ENCODE data around the gene ABTB2. TPM values are rescaled to one million over a fixed set of nuclear protein-coding genes. Genes with fewer than 3 reads are reported as not detected.

Gene ABTB2
- total RNA-seq, 1 donor: 5.1 TPM

- Histone ChIP-seq H3K79me2 (ENCODE audit: insufficient read depth, low read length) (no peaks in the 10 kb centered on the region), H3K9me3 (ENCODE audit: low read depth, low read length) (no peaks in the 10 kb centered on the region), H3K36me3 (ENCODE audit: insufficient read depth, low read length) (no peaks in the 10 kb centered on the region), H3K4me2 (ENCODE audit: insufficient read depth, low read length) (peak overlapping the region; percentile 4), H3K27me3 (ENCODE audit: insufficient read depth, low read length) (no peaks in the 10 kb centered on the region), H3K4me3 (ENCODE audit: insufficient read depth, low read length) (no peak overlapping the region), H2AFZ (ENCODE audit: low read length) (no peak overlapping the region), H3K4me1 (ENCODE audit: insufficient read depth, low read length) (peaks cover 16% of the 10 kb centered on the region), H4K20me1 (ENCODE audit: insufficient read depth, low read length) (peaks cover 6% of the 10 kb centered on the region), H3K27ac (ENCODE audit: low read depth, low read length) (peak overlapping the region; percentile 6)
- TF ChIP-seq CTCF (IDR thresholded peaks at IDR 0.05; ENCODE audit: extremely low read depth, low read depth, low read length): no peak
- DNase-seq (ENCODE audit: insufficient read length, low spot score, missing footprints): peak; percentile 73
These were observed 49.5 kb downstream of the ABTB2 start for GRCh38 chr11:34308049-34308912.

GRCh38 chr11:34305780-34306179 lies 52.0 kb downstream of the ABTB2 start:
- Histone ChIP-seq H3K27me3 (ENCODE audit: insufficient read depth, low read length) (no peaks in the 10 kb centered on the region), H3K9me3 (ENCODE audit: low read depth, low read length) (no peaks in the 10 kb centered on the region), H2AFZ (ENCODE audit: low read length) (no peak overlapping the region), H3K27ac (ENCODE audit: low read depth, low read length) (no peak overlapping the region), H3K4me1 (ENCODE audit: insufficient read depth, low read length) (peaks cover 36% of the 10 kb centered on the region), H3K79me2 (ENCODE audit: insufficient read depth, low read length) (no peaks in the 10 kb centered on the region), H4K20me1 (ENCODE audit: insufficient read depth, low read length) (peaks cover 5% of the 10 kb centered on the region), H3K4me3 (ENCODE audit: insufficient read depth, low read length) (no peak overlapping the region), H3K36me3 (ENCODE audit: insufficient read depth, low read length) (no peaks in the 10 kb centered on the region), H3K4me2 (ENCODE audit: insufficient read depth, low read length) (no peak overlapping the region)
- no peak for DNase-seq (ENCODE audit: insufficient read length, low spot score, missing footprints)
- no peak for TF ChIP-seq CTCF (IDR thresholded peaks at IDR 0.05; ENCODE audit: extremely low read depth, low read depth, low read length)

- Histone ChIP-seq H2AFZ (ENCODE audit: low read length) (no peak overlapping the region), H3K27ac (ENCODE audit: low read depth, low read length) (no peak overlapping the region), H4K20me1 (ENCODE audit: insufficient read depth, low read length) (no peaks in the 10 kb centered on the region), H3K4me3 (ENCODE audit: insufficient read depth, low read length) (no peak overlapping the region), H3K36me3 (ENCODE audit: insufficient read depth, low read length) (no peaks in the 10 kb centered on the region), H3K27me3 (ENCODE audit: insufficient read depth, low read length) (no peaks in the 10 kb centered on the region), H3K79me2 (ENCODE audit: insufficient read depth, low read length) (no peaks in the 10 kb centered on the region), H3K4me2 (ENCODE audit: insufficient read depth, low read length) (no peak overlapping the region), H3K9me3 (ENCODE audit: low read depth, low read length) (no peaks in the 10 kb centered on the region), H3K4me1 (ENCODE audit: insufficient read depth, low read length) (peaks cover 36% of the 10 kb centered on the region)
- no peak for TF ChIP-seq CTCF (IDR thresholded peaks at IDR 0.05; ENCODE audit: extremely low read depth, low read depth, low read length)
- no peak for DNase-seq (ENCODE audit: insufficient read length, low spot score, missing footprints)
These were observed 52.6 kb downstream of the ABTB2 start for GRCh38 chr11:34305193-34305592.

GRCh38 chr11:34303028-34303570 lies 54.7 kb downstream of the ABTB2 start:
- DNase-seq (ENCODE audit: insufficient read length, low spot score, missing footprints): peak; percentile 66
- no peaks in the 10 kb centered on the region for H3K27me3 ChIP-seq (ENCODE audit: insufficient read depth, low read length)
- no peaks in the 10 kb centered on the region for H4K20me1 ChIP-seq (ENCODE audit: insufficient read depth, low read length)
- H2AFZ ChIP-seq (ENCODE audit: low read length): no peak overlapping the region
- no peak overlapping the region for H3K4me3 ChIP-seq (ENCODE audit: insufficient read depth, low read length)
- H3K9me3 ChIP-seq (ENCODE audit: low read depth, low read length): no peaks in the 10 kb centered on the region
- no peak for TF ChIP-seq CTCF (IDR thresholded peaks at IDR 0.05; ENCODE audit: extremely low read depth, low read depth, low read length)
- H3K4me2 ChIP-seq (ENCODE audit: insufficient read depth, low read length): peak overlapping the region; percentile 4
- no peaks in the 10 kb centered on the region for H3K36me3 ChIP-seq (ENCODE audit: insufficient read depth, low read length)
- peak overlapping the region; percentile 79 for H3K27ac ChIP-seq (ENCODE audit: low read depth, low read length)
- H3K79me2 ChIP-seq (ENCODE audit: insufficient read depth, low read length): no peaks in the 10 kb centered on the region
- H3K4me1 ChIP-seq (ENCODE audit: insufficient read depth, low read length): peaks cover 23% of the 10 kb centered on the region

Measured in osteoblast (primary cell).